H1 (cell line): ENCODE measurements around the gene NOL3.

ENCODE experiments used
- CTCF ChIP-seq, 3 experiments: IDR thresholded peaks; 1 replicate in 2 of 3; 2 replicates in 1 of 3; pipeline versions ENCODE4 v1.5.1 to v1.6.1; 2011; ENCODE audit warnings: low read length in 3 of 3, mild to moderate bottlenecking in 3 of 3, inconsistent platforms in 2 of 3, low read depth in 1 of 3, moderate library complexity in 1 of 3; ENCODE audit not compliant: insufficient read depth in 1 of 3; ENCODE audit errors: control extremely low read depth in 1 of 3
- EZH2 ChIP-seq: fragments of 200-600 bp; sonication (generic); IDR thresholded peaks from 2 replicates; pipeline ENCODE4 v1.7.1; 2012; ENCODE audit warnings: low read depth, mild to moderate bottlenecking, moderate library complexity, low read length, inconsistent platforms; ENCODE audit not compliant: severe bottlenecking
- POLR2A ChIP-seq, 2 experiments: IDR thresholded peaks; 1 replicate in 1 of 2; 2 replicates in 1 of 2; pipeline ENCODE4 v1.6.1; 2011; ENCODE audit warnings: low read depth in 2 of 2, low read length in 2 of 2, mild to moderate bottlenecking in 2 of 2; ENCODE audit errors: control extremely low read depth in 1 of 2
- SUZ12 ChIP-seq: fragments of 200-600 bp; sonication (generic); IDR thresholded peaks from 2 replicates; pipeline ENCODE4 v1.6.1; 2012; ENCODE audit warnings: mild to moderate bottlenecking, inconsistent platforms, low read length, moderate library complexity, mixed read lengths

- TF ChIP-seq SUZ12 (no peak; the same call in 1 of the 2 replicates), CTCF (IDR thresholded peaks at IDR 0.05; ENCODE audit: control extremely low read depth in 1 of 3, insufficient read depth in 1 of 3, low read depth in 1 of 3, low read length in 3 of 3) (no peak), POLR2A (IDR thresholded peaks at IDR 0.05; ENCODE audit: control extremely low read depth in 1 of 2, low read depth in 2 of 2, low read length in 2 of 2) (no peak), EZH2 (no peak)
These were observed 1.3 kb upstream of the NOL3 start for GRCh38 chr16:67169011-67169451.
